Body of pancreas (tissue), 4 donors: Measurements from ENCODE around the gene UBN2. TPM values are rescaled to one million over a fixed set of nuclear protein-coding genes. Genes with fewer than 3 reads are reported as not detected.

Experiments used
- ATAC-seq: fragments of 150-250 bp; one replicate; pipeline ENCODE4 v1.9.1; 2016
- DNase-seq, 4 donors: peaks; one replicate each; pipeline ENCODE4 v3.0.0-alpha.2; 2019
- H3K27ac ChIP-seq, 4 donors: fragments of 200-600 bp; sonication (generic); 1 replicate in 3 of 4; 2 replicates in 1 of 4; pipeline versions ENCODE4 v1.5.1 to v1.6.1; 2016 to 2019; ENCODE audit warnings: mild to moderate bottlenecking in 1 of 4, mixed read lengths in 1 of 4, moderate library complexity in 1 of 4
- H3K27me3 ChIP-seq, 2 donors: fragments of 200-600 bp; sonication (generic); one replicate each; pipeline ENCODE4 v1.6.0; 2016; ENCODE audit warnings: mild to moderate bottlenecking in 1 of 2
- H3K36me3 ChIP-seq, 2 donors: fragments of 200-600 bp; sonication (generic); replicated peaks in 1 of 2; 2 replicates each; pipeline ENCODE4 v1.5.1; 2016; ENCODE audit warnings: low read depth in 2 of 2; ENCODE audit not compliant: insufficient read depth in 1 of 2
- H3K4me1 ChIP-seq: fragments of 200-600 bp; sonication (generic); one replicate; pipeline ENCODE4 v1.6.0; 2016
- H3K4me3 ChIP-seq, 2 donors: fragments of 200-600 bp; sonication (generic); 1 replicate in 1 of 2; 2 replicates in 1 of 2; pipeline ENCODE4 v1.5.1; 2016 to 2019
- H3K9me3 ChIP-seq, 3 donors: fragments of 200-600 bp; sonication (generic); 1 replicate in 2 of 3; 2 replicates in 1 of 3; pipeline ENCODE4 v1.5.1; 2016
- CTCF ChIP-seq, 7 experiments: fragments of 450-650 bp in 4 of 7; fragments of 200-600 bp in 3 of 7; sonication (generic) in 3 of 7; IDR thresholded peaks; one replicate each; pipeline ENCODE4 v1.5.1; 2016 to 2019; ENCODE audit warnings: antibody characterized with exemption in 7 of 7
- POLR2A ChIP-seq, 3 donors: fragments of 450-650 bp; IDR thresholded peaks; one replicate each; pipeline ENCODE4 v1.6.1; 2016; ENCODE audit warnings: antibody characterized with exemption in 3 of 3, mild to moderate bottlenecking in 2 of 3
- WGBS, 2 donors: methylation state at CpG; one replicate each; pipeline ENCODE4 v1.1.5; 2017; 5-methylcytosine and 5-hydroxymethylcytosine counted together
- intact Hi-C: fragments of 100-400 bp; cut with DNase I; formaldehyde crosslinking; loops from one replicate; pipeline ENCODE4 v1.15.1; 2023
- small RNA-seq: library from RNA; depleted of rRNA; stranded (forward); fragments of <200 nt; gene quantifications from one replicate; pipeline ENCODE3, GENCODE V24; 2016
- total RNA-seq, 2 donors: library from RNA; depleted of rRNA; stranded (reverse); fragments of >200 nt; gene quantifications; one replicate each; pipeline ENCODE4 v1.1.0, GENCODE V29; 2016

Gene UBN2
- total RNA-seq, 2 donors from 2014 or later = 14.0 to 15.5 TPM

GRCh38 chr7:139345042-139345441 is 114.0 kb downstream of the UBN2 start:
- DNase-seq = no peak
- WGBS, 2 donors = 92 to 96% methylated on average over 1 of the region's 1 CpG
- Histone ChIP-seq H3K9me3 (no peaks in the 10 kb centered on the region), H3K4me1 (peaks cover 18% of the 10 kb centered on the region), H3K27ac (no peak overlapping the region), H3K27me3 (no peaks in the 10 kb centered on the region), H3K36me3 (peaks cover 0 to 8% of the 10 kb centered on the region in 2 donors), H3K4me3 (no peak overlapping the region)
- no peak for ATAC-seq
- TF ChIP-seq CTCF (IDR thresholded peaks at IDR 0.05) = no peak
- TF ChIP-seq POLR2A (IDR thresholded peaks at IDR 0.05) = no peak
- intact Hi-C loops = no loop called here

- H3K27me3 ChIP-seq = no peaks in the 10 kb centered on the region
- no peaks in the 10 kb centered on the region for H3K4me1 ChIP-seq
- H3K36me3 ChIP-seq = peaks cover 0 to 8% of the 10 kb centered on the region in 2 donors
- no peaks in the 10 kb centered on the region for H3K9me3 ChIP-seq
- ATAC-seq (no peak), DNase-seq (no peak)
- H3K4me3 ChIP-seq = no peak overlapping the region
- WGBS, 2 donors = 87 to 93% methylated on average over 2 of the region's 2 CpGs
- intact Hi-C loops = no loop called here
- TF ChIP-seq POLR2A (IDR thresholded peaks at IDR 0.05) = no peak
- no peak for TF ChIP-seq CTCF (IDR thresholded peaks at IDR 0.05)
- no peak overlapping the region for H3K27ac ChIP-seq
Measured at GRCh38 chr7:139351027-139351426, 120.0 kb downstream of the UBN2 start.

GRCh38 chr7:139354729-139355128 is 123.7 kb downstream of the UBN2 start:
- 93 to 100% methylated on average over 2 of the region's 2 CpGs for WGBS, 2 donors
- intact Hi-C loops = no loop called here
- H3K4me1 ChIP-seq = peaks cover 7% of the 10 kb centered on the region
- H3K36me3 ChIP-seq = no peaks in the 10 kb centered on the region
- no peak overlapping the region for H3K27ac ChIP-seq
- no peaks in the 10 kb centered on the region for H3K27me3 ChIP-seq
- H3K4me3 ChIP-seq = no peak overlapping the region
- TF ChIP-seq CTCF (IDR thresholded peaks at IDR 0.05) = no peak
- no peak for TF ChIP-seq POLR2A (IDR thresholded peaks at IDR 0.05)
- H3K9me3 ChIP-seq = no peaks in the 10 kb centered on the region
- DNase-seq (no peak), ATAC-seq (no peak)

- DNase-seq (no peak), ATAC-seq (no peak)
- no peaks in the 10 kb centered on the region for H3K36me3 ChIP-seq
- intact Hi-C loops = no loop called here
- 95 to 100% methylated on average over 1 of the region's 1 CpG for WGBS, 2 donors
- no peak overlapping the region for H3K27ac ChIP-seq
- no peaks in the 10 kb centered on the region for H3K27me3 ChIP-seq
- TF ChIP-seq CTCF (IDR thresholded peaks at IDR 0.05) (no peak), POLR2A (IDR thresholded peaks at IDR 0.05) (no peak)
- peaks cover 7% of the 10 kb centered on the region for H3K4me1 ChIP-seq
- H3K9me3 ChIP-seq = no peaks in the 10 kb centered on the region
- H3K4me3 ChIP-seq = no peak overlapping the region
Measured at GRCh38 chr7:139355320-139355719, 124.3 kb downstream of the UBN2 start.

Small RNA genes within 50 kb of the gene (small RNA-seq; reads per million reads assigned to genes)
- not detected for gene AC009220.1
- gene RNU6-206P = not detected

Other genes starting within 250 kb of the UBN2 start
- 1 to 10 TPM; 5.3 to 6.0 TPM for gene KIAA1549, start 249.8 kb upstream of the UBN2 start, total RNA-seq
- 10 to 100 TPM in 1 of 2 donors, 1 to 10 TPM in 1; 6.2 to 20.8 TPM for gene ZC3HAV1L, start 195.2 kb upstream of the UBN2 start, total RNA-seq
- gene ZC3HAV1, start 121.5 kb upstream of the UBN2 start, total RNA-seq = 10 to 100 TPM; 13.5 to 14.5 TPM
- 10 to 100 TPM in 1 of 2 donors, 1 to 10 TPM in 1; 6.0 to 43.8 TPM for gene FMC1, start 110.1 kb downstream of the UBN2 start, total RNA-seq
- gene LUC7L2, start 128.7 kb downstream of the UBN2 start, total RNA-seq = 10 to 100 TPM; 50.1 to 64.6 TPM